NK-92 (cell line): ENCODE measurements around the gene SH3D19.

Source experiments
- DNase-seq: peaks from one replicate; lab custom pipeline; 2025; ENCODE audit not compliant: unreplicated experiment; lab: John Stamatoyannopoulos, UW

The SH3D19 gene

GRCh38 chr4:151202381-151202780, 123.0 kb downstream of the SH3D19 start:
- no peak for DNase-seq

GRCh38 chr4:151199319-151200190, 125.8 kb downstream of the SH3D19 start:
- DNase-seq: no peak

GRCh38 chr4:151198748-151199147, 126.7 kb downstream of the SH3D19 start:
- no peak for DNase-seq

GRCh38 chr4:151197247-151197646, 128.2 kb downstream of the SH3D19 start:
- no peak for DNase-seq

- DNase-seq: no peak
These were observed 129.6 kb downstream of the SH3D19 start for GRCh38 chr4:151195801-151196200.

- no peak for DNase-seq
These were observed 132.0 kb downstream of the SH3D19 start for GRCh38 chr4:151193414-151193813.

- DNase-seq: no peak
These were observed 132.7 kb downstream of the SH3D19 start for GRCh38 chr4:151192556-151193235.

- no peak for DNase-seq
These were observed 140.6 kb downstream of the SH3D19 start for GRCh38 chr4:151184523-151185458.

GRCh38 chr4:151182455-151182996, 142.9 kb downstream of the SH3D19 start:
- DNase-seq: no peak

GRCh38 chr4:151176685-151177084, 148.7 kb downstream of the SH3D19 start:
- no peak for DNase-seq

- DNase-seq: no peak
These were observed 149.4 kb downstream of the SH3D19 start for GRCh38 chr4:151175754-151176631.

GRCh38 chr4:151175233-151175632, 150.2 kb downstream of the SH3D19 start:
- DNase-seq: no peak

GRCh38 chr4:151174784-151175183, 150.6 kb downstream of the SH3D19 start:
- DNase-seq: no peak

- no peak for DNase-seq
These were observed 151.5 kb downstream of the SH3D19 start for GRCh38 chr4:151173871-151174270.

GRCh38 chr4:151169900-151170299, 155.5 kb downstream of the SH3D19 start:
- no peak for DNase-seq

- no peak for DNase-seq
These were observed 156.2 kb downstream of the SH3D19 start for GRCh38 chr4:151169223-151169622.

GRCh38 chr4:151167561-151167960, 157.8 kb downstream of the SH3D19 start:
- no peak for DNase-seq

- DNase-seq: no peak
These were observed 158.8 kb downstream of the SH3D19 start for GRCh38 chr4:151166636-151167035.

- no peak for DNase-seq
These were observed 160.0 kb downstream of the SH3D19 start for GRCh38 chr4:151165205-151166000.
